ENCODE data around the gene ASCL5. TPM values are rescaled to one million over a fixed set of nuclear protein-coding genes. Genes with fewer than 3 reads are reported as not detected.

Gene ASCL5
- total and polyA plus RNA-seq, 12 donors: 0.10 TPM; not detected in 11

GRCh38 chr1:201147396-201148015 is 20.5 kb upstream of the ASCL5 start:
- peak in 1 of 7 donors; percentile 2 for DNase-seq
- H3K36me3 ChIP-seq (replicated peaks in 1 of 2): peaks cover 0 to 73% of the 10 kb centered on the region in 2 donors
- intact Hi-C loops (cut with DNase I): loop anchor here in 1 of 2 donors (10.0 kb wide), 1 partner anchor 57 kb away; no protein-coding TSS in a partner anchor

GRCh38 chr1:201146626-201147390 is 19.8 kb upstream of the ASCL5 start:
- H3K27ac ChIP-seq: no peak overlapping the region
- no peak overlapping the region for H3K4me3 ChIP-seq
- intact Hi-C loops (cut with DNase I): loop anchor here in 1 of 2 donors (10.0 kb wide), 1 partner anchor 58 kb away; no protein-coding TSS in a partner anchor
- peak in 1 of 7 donors; percentile 3 for DNase-seq
- no peaks in the 10 kb centered on the region for H3K9me3 ChIP-seq (replicated peaks in 1 of 3)
- peaks cover 0 to 75% of the 10 kb centered on the region in 2 donors for H3K36me3 ChIP-seq (replicated peaks in 1 of 2)
- no peaks in the 10 kb centered on the region for H3K27me3 ChIP-seq
- TF ChIP-seq POLR2A (IDR thresholded peaks at IDR 0.05): no peak
- TF ChIP-seq, protein P1, sequence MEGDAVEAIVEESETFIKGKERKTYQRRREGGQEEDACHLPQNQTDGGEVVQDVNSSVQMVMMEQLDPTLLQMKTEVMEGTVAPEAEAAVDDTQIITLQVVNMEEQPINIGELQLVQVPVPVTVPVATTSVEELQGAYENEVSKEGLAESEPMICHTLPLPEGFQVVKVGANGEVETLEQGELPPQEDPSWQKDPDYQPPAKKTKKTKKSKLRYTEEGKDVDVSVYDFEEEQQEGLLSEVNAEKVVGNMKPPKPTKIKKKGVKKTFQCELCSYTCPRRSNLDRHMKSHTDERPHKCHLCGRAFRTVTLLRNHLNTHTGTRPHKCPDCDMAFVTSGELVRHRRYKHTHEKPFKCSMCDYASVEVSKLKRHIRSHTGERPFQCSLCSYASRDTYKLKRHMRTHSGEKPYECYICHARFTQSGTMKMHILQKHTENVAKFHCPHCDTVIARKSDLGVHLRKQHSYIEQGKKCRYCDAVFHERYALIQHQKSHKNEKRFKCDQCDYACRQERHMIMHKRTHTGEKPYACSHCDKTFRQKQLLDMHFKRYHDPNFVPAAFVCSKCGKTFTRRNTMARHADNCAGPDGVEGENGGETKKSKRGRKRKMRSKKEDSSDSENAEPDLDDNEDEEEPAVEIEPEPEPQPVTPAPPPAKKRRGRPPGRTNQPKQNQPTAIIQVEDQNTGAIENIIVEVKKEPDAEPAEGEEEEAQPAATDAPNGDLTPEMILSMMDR (IDR thresholded peaks at IDR 0.05): no peak
- peaks cover 0 to 3% of the 10 kb centered on the region in 2 donors for H3K4me1 ChIP-seq (replicated peaks in 1 of 2)
- 92 to 97% (median 94%) methylated on average over 14 to 17 of the region's 17 CpGs for WGBS, 4 donors

More at GRCh38 chr1:201147396-201148015, 20.5 kb upstream of the ASCL5 start:
- no peaks in the 10 kb centered on the region for H3K9me3 ChIP-seq (replicated peaks in 1 of 3)
- no peak for TF ChIP-seq POLR2A (IDR thresholded peaks at IDR 0.05)
- TF ChIP-seq, protein P1 (IDR thresholded peaks at IDR 0.05): no peak
- peaks cover 0 to 7% of the 10 kb centered on the region in 2 donors for H3K4me1 ChIP-seq (replicated peaks in 1 of 2)
- no peak overlapping the region for H3K27ac ChIP-seq
- WGBS, 4 donors: 89 to 94% (median 92%) methylated on average over 12 to 13 of the region's 13 CpGs
- H3K27me3 ChIP-seq: no peaks in the 10 kb centered on the region
- no peak overlapping the region for H3K4me3 ChIP-seq

DNA sequence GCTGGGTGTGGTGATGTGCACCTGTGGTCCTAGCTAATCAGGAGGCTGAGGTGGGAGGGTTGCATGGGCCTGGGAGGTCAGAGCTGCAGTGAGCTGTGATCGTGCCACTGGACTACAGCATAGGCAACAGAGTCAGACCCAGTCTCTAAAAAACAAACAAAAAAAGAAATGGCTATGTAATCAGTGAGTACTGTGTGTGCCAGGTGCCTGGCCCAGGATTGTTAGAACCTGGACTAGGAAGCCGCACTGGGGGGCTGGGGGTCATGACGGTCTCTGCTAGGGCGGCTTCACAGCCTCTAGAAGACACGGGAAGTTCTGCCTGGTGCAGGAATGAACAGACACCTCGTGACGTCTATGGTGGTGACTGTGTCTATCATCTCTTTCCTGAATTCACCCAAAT is 18.8 kb upstream of the ASCL5 start:
- Histone ChIP-seq H3K36me3 (replicated peaks in 1 of 2) (peaks cover 0 to 78% of the 10 kb centered on the region in 2 donors), H3K9me3 (replicated peaks in 1 of 3) (no peaks in the 10 kb centered on the region), H3K4me1 (replicated peaks in 1 of 2) (peaks cover 0 to 3% of the 10 kb centered on the region in 2 donors), H3K27me3 (no peaks in the 10 kb centered on the region), H3K27ac (no peak overlapping the region), H3K4me3 (no peak overlapping the region)
- TF ChIP-seq, protein P1 (IDR thresholded peaks at IDR 0.05): no peak
- TF ChIP-seq POLR2A (IDR thresholded peaks at IDR 0.05): no peak
- 86 to 96% (median 92%) methylated on average over 7 of the region's 7 CpGs for WGBS, 4 donors
- DNase-seq: peak in 1 of 7 donors; percentile 1
- intact Hi-C loops (cut with DNase I): loop anchor here in 1 of 2 donors (10.0 kb wide), 1 partner anchor 59 kb away; no protein-coding TSS in a partner anchor

DNA sequence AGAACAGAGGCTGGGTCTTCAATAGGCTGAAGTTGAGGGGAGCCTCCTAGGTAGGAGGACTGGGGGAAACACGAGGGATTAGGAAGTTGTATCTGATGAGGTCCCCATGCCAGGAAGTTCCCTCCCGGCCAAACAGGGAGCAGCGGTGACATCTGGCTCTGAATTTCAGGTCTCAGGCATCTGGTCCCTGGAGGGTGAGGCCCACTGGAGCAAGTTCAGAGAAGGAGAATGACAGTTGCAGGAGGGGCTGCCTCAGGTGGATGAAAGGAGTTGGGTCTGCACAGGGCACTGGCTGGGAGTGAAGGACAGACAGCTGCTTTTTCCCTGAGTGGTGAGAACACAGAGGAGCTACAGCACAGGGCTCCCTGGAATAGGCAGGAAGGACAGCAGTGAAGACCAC is 18.1 kb upstream of the ASCL5 start:
- peaks cover 0 to 3% of the 10 kb centered on the region in 2 donors for H3K4me1 ChIP-seq (replicated peaks in 1 of 2)
- no peak for DNase-seq
- TF ChIP-seq, protein P1 (IDR thresholded peaks at IDR 0.05): no peak
- no peak for TF ChIP-seq POLR2A (IDR thresholded peaks at IDR 0.05)
- no peak overlapping the region for H3K4me3 ChIP-seq
- H3K9me3 ChIP-seq (replicated peaks in 1 of 3): no peaks in the 10 kb centered on the region
- no peak overlapping the region for H3K27ac ChIP-seq
- no peaks in the 10 kb centered on the region for H3K27me3 ChIP-seq
- H3K36me3 ChIP-seq (replicated peaks in 1 of 2): peaks cover 0 to 80% of the 10 kb centered on the region in 2 donors
- intact Hi-C loops (cut with DNase I): loop anchor here in 1 of 2 donors (10.0 kb wide), 1 partner anchor 60 kb away; no protein-coding TSS in a partner anchor
- WGBS, 4 donors: 81 to 91% (median 85%) methylated on average over 3 of the region's 3 CpGs

Measured in adrenal gland (tissue), 12 donors.